Activated CD4-positive, alpha-beta T cell treated with anti-CD3 and anti-CD28 coated beads, Interleukin-10, Interleukin-2, amounts not matched to agents 100 ng/mL and 50 ng/mL, durations not matched to agents 16 hours and 8 hours (primary cell): ENCODE results near the gene GABBR2.

Source experiments
- DNase-seq: peaks from one replicate; pipeline ENCODE4 v3.0.0-alpha.2; 2020

GABBR2 gene

GRCh38 chr9:98363644-98364043 is 345.1 kb downstream of the GABBR2 start:
- no peak for DNase-seq

DNA sequence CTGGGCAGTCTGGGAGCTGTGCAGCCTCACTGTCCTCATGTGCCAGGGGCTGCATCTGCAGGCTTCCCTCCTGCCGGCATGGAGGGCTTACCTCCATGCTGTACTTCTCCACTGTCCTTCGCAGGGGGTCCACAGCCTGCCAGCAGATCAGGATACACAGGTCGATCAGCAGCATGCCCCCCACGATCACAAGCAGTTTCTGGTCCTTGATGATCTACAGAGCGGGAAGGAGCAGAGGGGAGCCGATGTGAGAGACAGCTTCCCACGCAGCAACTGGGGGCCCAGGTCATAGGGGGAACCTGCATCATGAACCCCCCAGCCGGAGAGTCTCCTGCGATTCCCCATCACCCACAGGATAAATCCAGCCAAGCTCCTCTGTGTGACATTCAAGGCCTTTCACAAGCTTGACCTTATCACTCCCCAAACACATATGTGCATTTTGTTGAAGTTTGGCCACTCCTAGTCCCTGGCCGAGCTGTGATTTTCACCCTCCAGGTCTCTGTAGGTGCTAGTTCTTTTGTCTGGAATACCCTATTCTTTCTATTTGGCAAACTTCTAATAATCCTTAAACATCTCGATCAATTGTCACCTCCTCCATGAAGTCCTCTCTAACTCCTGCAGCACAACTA is 346.0 kb downstream of the GABBR2 start:
- DNase-seq, result no peak

DNA sequence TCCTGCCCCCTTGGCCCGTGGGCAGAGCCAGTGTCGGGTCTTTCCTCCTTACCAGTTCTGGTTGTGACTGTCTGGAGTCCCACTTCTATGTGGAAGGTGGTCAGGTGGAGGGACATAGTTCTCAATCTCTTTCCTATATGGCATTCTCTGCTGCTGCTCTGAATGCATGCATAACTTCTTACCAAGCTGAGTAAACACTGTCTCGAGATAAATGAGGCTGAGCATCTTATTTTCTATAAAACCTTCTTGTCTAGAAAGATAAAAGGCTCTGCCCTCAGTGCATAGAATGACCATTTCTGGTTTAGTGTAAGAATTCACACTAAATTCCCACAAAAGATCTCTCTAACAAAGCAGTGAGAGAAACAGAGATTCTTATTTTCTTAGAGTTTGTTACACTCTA is 347.1 kb downstream of the GABBR2 start:
- no peak for DNase-seq

GRCh38 chr9:98360176-98360708 is 348.5 kb downstream of the GABBR2 start:
- no peak for DNase-seq

DNA sequence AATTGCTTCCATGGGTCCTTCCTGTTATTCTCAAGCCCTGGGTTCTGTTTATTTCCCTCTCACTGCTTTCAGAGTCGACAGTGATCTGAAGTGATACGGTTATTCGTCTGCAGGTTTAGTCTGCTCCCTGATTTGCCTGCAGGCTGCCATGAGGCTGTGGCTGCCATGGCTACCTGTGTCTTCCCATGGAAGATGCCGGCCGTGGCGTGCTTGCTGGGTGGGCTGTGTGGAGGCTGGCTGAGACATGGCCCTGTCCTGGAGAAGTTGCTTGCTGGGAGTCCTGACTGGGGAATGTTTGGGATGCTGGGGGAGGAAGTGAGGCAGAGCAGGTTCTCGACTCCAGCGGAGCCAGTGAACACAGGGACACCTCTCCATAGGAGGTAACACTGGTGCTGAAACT is 349.2 kb downstream of the GABBR2 start:
- no peak for DNase-seq

DNA sequence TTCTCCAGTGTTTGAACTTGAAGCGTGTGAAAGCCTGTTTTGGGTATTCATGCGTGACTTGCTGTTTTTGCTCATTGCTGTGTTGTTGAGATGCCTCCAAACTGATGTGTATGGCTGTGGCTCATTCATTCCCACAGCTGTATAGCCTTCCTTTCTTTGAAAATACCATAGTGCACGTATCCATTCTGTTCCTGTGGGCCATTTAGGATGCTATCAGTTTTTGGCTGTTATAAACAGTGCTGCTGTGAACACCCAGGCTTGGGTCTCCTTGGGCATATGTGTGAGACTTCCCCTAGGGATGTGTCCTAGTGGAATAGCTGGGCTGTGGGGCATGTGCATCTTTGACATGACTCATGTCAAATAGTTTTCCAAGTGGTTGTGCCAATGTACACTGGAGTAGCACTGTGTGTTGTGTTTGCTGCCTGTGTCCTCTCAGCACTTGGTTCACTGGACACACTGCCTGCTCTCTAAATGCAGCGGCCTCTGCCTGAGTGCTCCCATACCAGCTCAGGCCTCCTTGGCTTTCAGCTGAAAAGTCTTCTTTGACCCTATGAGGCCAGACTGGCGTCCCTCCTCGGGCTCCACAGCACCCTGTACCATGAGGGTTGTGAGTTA is 350.7 kb downstream of the GABBR2 start:
- no peak for DNase-seq

GRCh38 chr9:98356953-98357690 is 351.6 kb downstream of the GABBR2 start:
- no peak for DNase-seq

DNA sequence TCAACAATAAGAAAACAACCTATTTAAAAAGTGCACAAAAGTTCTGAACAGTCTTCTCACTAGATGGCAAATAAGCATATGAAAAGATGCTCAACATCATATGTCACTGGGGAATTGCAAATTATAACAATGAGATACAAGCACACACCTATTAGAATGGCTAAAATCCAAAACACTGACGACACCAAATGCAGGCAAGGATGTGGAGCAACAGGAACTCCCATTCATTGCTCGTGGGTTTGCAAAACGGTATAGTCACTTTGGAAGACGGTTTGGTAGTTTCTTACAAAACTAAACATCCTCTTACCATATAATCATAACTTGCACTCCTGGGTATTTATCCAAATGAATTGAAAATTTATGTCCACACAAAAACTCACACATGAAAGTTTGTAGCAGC is 352.4 kb downstream of the GABBR2 start:
- DNase-seq, result no peak

DNA sequence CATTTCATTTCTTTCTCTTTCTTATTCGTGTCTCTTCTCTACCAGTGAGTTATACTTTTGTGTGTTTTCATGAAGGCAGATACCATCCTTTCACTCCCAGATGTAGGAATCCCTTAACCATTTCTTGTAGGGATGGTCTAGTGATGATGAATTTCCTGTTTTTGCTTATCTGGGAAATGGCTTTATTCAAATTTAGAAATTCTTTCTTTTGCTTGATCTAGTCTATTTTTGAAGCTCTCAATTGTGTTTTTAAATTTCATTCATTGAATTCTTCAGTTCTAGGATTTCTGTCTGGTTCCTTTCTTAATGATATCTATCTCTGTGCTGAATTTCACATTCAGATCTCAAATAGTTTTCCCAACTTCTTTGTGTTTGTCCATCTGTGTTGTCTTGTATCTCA is 357.4 kb downstream of the GABBR2 start:
- no peak for DNase-seq

DNA sequence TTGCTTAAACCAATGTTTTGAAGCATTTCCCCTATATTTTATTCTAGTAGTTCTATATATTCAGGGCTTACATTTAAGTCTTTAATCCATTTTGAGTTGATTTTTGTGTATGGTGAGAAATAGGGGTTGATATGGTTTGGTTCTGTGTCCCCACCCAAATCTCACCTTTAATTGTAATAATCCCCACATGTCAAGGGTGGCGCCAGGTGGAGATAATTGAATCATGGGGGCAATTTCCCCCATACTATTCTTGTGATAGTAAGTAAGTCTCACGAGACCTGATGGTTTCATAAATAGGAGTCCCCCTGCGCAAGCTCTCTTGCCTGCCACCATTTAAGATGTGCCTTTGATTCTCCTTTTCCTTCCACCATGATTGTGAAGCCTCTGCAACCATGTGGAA is 361.1 kb downstream of the GABBR2 start:
- DNase-seq, result no peak

DNA sequence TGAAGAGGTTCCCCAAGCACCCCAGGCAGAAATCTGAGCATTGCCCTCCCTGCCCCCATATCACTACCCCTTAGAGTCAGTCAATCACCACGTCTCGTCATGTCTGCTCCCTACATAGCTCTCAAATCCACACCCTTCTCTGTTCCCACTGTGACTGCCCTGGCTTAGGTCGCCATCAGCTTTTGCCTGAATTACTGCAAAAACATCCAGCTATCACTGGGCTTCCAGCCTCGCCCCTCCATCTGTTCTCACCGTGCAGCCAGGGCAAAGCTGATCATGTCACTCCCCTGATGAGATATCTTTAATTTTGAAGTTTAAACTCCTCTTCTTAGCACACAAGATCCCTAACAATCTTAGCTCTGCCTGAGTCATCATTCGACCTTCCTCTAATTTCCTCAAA is 363.7 kb downstream of the GABBR2 start:
- no peak for DNase-seq

- no peak for DNase-seq
Measured at GRCh38 chr9:98344581-98344980, 364.2 kb downstream of the GABBR2 start.

- DNase-seq, result no peak
Measured at GRCh38 chr9:98342820-98343210, 365.9 kb downstream of the GABBR2 start.

- no peak for DNase-seq
Measured at GRCh38 chr9:98342098-98342819, 366.5 kb downstream of the GABBR2 start.

DNA sequence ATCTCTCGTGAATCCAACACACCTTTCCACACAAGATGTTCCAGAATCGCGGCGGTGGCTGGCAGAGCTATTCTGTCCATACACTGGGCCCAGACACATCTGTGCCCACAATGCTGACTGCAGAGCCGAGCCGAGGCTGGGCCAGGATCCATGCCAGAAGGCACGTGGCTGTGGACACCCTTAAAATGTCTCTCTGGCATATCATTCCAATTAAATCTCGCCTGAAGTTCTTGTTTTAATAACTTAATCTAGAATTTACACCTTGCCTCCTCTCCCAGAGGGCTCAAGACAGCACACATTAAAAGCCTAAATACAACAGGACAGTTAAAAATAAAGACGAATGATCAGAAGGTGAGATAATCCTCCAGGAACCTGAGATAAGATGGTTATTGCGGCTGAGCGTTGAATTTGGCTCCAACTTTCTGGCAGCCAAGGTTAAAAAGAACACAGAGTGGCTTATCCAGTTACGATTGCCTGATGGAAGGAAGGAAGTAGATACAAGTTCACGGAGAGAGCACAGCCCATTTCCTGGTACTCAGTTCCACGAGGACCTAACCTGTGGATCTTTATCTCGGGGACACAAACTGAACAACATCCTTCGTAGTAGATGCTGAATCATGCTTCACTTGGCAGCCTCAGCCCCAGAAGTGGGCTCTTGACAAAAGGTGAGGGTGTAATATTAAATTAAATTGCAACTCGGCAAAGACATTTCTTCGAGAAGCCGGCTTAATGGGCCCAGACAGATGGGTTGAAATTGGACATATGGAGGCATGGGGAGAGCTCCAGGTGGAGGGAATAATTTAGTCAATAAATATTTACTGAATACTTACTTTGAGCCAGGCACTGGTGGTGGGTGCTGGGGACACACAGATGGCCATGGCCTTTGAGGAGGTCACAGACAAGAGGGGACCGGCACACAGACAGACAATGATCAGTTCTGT is 367.3 kb downstream of the GABBR2 start:
- no peak for DNase-seq

DNA sequence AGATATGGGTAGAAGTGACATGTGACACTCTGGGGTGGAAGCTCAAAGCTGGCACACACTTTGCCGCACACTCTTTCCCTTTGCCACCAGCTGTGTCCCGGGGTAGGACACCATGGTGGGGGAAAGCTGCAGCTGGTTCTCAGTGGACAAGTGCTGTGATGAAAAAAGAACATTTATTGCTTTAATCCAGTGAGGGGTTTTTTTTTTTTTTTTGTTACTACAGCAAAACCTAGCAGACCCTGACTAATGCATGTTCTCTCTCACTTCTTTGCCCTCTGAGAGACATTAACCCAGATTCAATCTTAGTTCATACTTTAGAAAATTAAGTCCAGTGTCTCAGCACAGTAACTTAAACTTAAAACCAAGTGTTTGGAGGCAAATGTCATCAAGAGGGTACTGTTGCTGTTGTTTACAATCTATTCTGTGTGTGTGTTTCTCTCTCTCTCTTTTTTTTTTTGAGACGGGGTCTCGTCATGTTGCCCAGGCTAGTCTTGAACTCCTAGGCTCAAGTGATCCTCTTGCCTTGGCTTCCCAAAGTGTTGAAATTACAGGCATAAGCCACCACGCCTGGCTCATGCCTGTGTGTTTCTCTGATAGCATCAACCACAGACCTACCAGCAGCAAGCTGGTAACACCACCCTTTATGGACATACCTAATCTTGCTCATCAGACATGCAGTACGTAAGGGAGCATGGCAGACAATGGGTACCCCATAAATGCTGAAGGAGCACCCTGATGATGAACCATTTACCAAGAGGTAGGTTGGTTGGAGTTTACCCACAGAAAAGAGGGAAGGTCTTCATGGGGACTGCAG is 368.5 kb downstream of the GABBR2 start:
- no peak for DNase-seq

DNA sequence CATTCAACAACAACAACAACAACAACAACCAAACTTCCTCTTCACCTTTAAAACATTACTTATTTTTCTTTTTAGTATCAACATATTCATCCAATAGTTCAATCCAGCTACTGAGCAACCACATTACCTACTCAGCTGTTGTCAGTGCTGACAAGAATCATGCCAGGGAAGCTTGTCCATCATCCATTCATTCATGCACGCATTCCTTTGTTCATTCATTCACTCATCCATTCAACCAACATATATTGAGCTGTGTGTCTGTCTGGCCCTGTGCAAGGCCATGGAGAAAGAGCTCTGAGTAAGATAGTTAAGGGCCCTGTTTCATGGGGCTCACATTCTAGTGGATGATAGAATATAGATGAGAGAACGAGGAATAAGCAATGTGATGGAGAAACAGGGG is 373.1 kb downstream of the GABBR2 start:
- no peak for DNase-seq

DNA sequence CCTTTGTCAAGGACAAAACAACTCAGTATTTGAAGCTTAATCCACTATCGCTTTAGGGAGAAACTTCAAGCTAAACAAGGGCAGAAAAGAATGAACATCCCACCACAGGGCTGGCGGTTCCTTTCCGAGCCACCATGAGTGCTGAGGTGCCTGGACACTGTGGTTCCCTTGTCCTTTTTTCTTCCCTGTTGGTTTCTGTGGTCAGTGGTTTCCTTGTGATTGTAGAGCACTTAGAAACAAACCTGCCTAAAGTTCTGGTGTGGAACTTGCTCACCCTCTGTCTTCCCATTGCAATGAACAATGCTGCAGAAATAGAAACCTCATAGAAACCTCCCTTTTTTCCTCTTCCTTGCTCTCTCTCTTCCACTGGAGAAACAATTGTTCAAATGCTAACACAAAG is 373.9 kb downstream of the GABBR2 start:
- no peak for DNase-seq

- DNase-seq, result no peak
Measured at GRCh38 chr9:98333703-98334582, 374.8 kb downstream of the GABBR2 start.

- no peak for DNase-seq
Measured at GRCh38 chr9:98332405-98332831, 376.3 kb downstream of the GABBR2 start.
